ENCODE results near the gene SCAMP1.
"Not testable (repeated sequence)": the region's sequence is repeated elsewhere in the genome, so short reads cannot be mapped to it uniquely, and the experiment has no call there.

GRCh38 chr5:78359455-78359830, 974 bp upstream of the SCAMP1 start:
- TF ChIP-seq SIRT6 (IDR thresholded peaks at IDR 0.05; ENCODE audit: low read length); CEBPB (IDR thresholded peaks at IDR 0.05; ENCODE audit: low read depth, low read length); SRF (IDR thresholded peaks at IDR 0.05; ENCODE audit: low read depth, low read length); YY1 (IDR thresholded peaks at IDR 0.05; ENCODE audit: low read depth, low read length): not testable (repeated sequence)
- TF ChIP-seq, protein P1, sequence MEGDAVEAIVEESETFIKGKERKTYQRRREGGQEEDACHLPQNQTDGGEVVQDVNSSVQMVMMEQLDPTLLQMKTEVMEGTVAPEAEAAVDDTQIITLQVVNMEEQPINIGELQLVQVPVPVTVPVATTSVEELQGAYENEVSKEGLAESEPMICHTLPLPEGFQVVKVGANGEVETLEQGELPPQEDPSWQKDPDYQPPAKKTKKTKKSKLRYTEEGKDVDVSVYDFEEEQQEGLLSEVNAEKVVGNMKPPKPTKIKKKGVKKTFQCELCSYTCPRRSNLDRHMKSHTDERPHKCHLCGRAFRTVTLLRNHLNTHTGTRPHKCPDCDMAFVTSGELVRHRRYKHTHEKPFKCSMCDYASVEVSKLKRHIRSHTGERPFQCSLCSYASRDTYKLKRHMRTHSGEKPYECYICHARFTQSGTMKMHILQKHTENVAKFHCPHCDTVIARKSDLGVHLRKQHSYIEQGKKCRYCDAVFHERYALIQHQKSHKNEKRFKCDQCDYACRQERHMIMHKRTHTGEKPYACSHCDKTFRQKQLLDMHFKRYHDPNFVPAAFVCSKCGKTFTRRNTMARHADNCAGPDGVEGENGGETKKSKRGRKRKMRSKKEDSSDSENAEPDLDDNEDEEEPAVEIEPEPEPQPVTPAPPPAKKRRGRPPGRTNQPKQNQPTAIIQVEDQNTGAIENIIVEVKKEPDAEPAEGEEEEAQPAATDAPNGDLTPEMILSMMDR (IDR thresholded peaks at IDR 0.05; ENCODE audit: control extremely low read depth in 1 of 3, insufficient read depth in 1 of 3, low read depth in 1 of 3, low read length in 3 of 3), result not testable (repeated sequence)
